ENCODE results near the gene NECTIN3. TPM values are rescaled to one million over a fixed set of nuclear protein-coding genes. Genes with fewer than 3 reads are reported as not detected.

NECTIN3 gene
- total and polyA plus RNA-seq, 4 donors: 9.0 to 31.8 (median 15.3) TPM

DNA sequence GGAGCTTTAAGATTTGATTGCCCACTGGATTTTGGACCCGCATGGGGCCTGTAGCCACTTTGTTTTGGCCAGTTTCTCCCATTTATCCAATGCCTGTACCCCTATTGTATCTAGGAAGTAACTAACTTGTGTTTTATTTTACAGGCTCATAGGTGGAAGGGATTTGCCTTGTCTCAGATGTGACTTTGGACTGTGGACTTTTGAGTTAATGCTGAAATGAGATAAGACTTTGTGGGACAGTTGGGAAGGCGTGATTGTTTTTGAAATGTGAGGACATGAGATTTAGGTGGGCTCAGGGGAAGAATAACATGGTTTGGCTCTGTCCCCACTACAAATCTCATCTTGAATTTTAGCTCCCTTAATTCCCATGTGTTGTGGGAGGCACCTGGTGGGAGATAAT, 30.7 kb upstream of the NECTIN3 start:
- no peak overlapping the region for H3K9ac ChIP-seq (ENCODE audit: low read depth in 1 of 2, low read length in 2 of 2)
- DNase-seq (ENCODE audit: low spot score): no peak
- H3K36me3 ChIP-seq (ENCODE audit: control insufficient read depth in 4 of 4, insufficient read depth in 3 of 4, low read depth in 1 of 4, low read length in 3 of 4): no peaks in the 10 kb centered on the region
- no peaks in the 10 kb centered on the region for H3K9me3 ChIP-seq (ENCODE audit: control insufficient read depth in 4 of 4, low read length in 3 of 4)
- TF ChIP-seq JUND (IDR thresholded peaks at IDR 0.05): peak; percentile 16 to 36
- peak; percentile 75 for TF ChIP-seq SP1 (IDR thresholded peaks at IDR 0.05)
- no peak for TF ChIP-seq FOXA1 (IDR thresholded peaks at IDR 0.05)
- TF ChIP-seq HNF4G (IDR thresholded peaks at IDR 0.05): peak; percentile 72
- peak; percentile 85 to 89 for TF ChIP-seq HNF4A (conservative IDR thresholded peaks at IDR 0.05)
- no peaks in the 10 kb centered on the region for H3K27me3 ChIP-seq (ENCODE audit: control insufficient read depth in 4 of 4, insufficient read depth in 4 of 4, low read length in 3 of 4)
- H3K4me3 ChIP-seq (ENCODE audit: low read depth in 1 of 3, low read length in 3 of 3): no peak overlapping the region
- no peaks in the 10 kb centered on the region for H3K4me1 ChIP-seq (ENCODE audit: control insufficient read depth in 4 of 4, insufficient read depth in 4 of 4, low read length in 3 of 4)
- no peak overlapping the region for H3K27ac ChIP-seq (ENCODE audit: low read depth in 1 of 2, low read length in 2 of 2)
- WGBS: 72% methylated on average over 2 of the region's 2 CpGs

GRCh38 chr3:111045564-111045963, 26.1 kb upstream of the NECTIN3 start:
- H3K4me3 ChIP-seq (ENCODE audit: low read depth in 1 of 3, low read length in 3 of 3): no peak overlapping the region
- DNase-seq (ENCODE audit: low spot score): no peak
- 93% methylated on average over 6 of the region's 6 CpGs for WGBS
- no peaks in the 10 kb centered on the region for H3K36me3 ChIP-seq (ENCODE audit: control insufficient read depth in 4 of 4, insufficient read depth in 3 of 4, low read depth in 1 of 4, low read length in 3 of 4)
- no peaks in the 10 kb centered on the region for H3K9me3 ChIP-seq (ENCODE audit: control insufficient read depth in 4 of 4, low read length in 3 of 4)
- TF ChIP-seq TAF1 (conservative IDR thresholded peaks at IDR 0.05): no peak
- TF ChIP-seq, protein P1, sequence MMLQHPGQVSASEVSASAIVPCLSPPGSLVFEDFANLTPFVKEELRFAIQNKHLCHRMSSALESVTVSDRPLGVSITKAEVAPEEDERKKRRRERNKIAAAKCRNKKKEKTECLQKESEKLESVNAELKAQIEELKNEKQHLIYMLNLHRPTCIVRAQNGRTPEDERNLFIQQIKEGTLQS (IDR thresholded peaks at IDR 0.05): no peak
- H3K27ac ChIP-seq (ENCODE audit: low read depth in 1 of 2, low read length in 2 of 2): no peak overlapping the region
- peaks cover 2 to 16% (median 9%) of the 10 kb centered on the region in 4 donors for H3K4me1 ChIP-seq (ENCODE audit: control insufficient read depth in 4 of 4, insufficient read depth in 4 of 4, low read length in 3 of 4)
- no peak overlapping the region for H3K9ac ChIP-seq (ENCODE audit: low read depth in 1 of 2, low read length in 2 of 2)
- H3K27me3 ChIP-seq (ENCODE audit: control insufficient read depth in 4 of 4, insufficient read depth in 4 of 4, low read length in 3 of 4): no peaks in the 10 kb centered on the region

DNA sequence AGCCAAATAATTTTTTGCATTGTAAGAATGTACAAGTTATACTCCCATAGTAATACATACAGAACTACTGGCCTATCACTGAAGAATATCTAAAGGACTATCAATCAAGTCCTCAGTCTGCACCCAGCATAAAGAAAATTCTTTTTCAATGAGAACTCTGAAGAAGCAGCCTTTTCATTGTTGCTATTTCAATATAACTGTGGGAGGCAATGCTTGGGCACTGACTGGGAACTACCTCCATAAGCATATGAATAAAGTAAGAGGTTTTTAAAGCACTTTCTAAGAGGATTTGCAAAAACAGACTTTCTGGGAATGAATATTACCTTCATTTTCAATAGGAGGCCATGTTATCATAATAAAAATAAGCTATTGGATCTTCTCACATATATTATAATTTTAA, 24.6 kb upstream of the NECTIN3 start:
- Histone ChIP-seq H3K4me1 (ENCODE audit: control insufficient read depth in 4 of 4, insufficient read depth in 4 of 4, low read length in 3 of 4) (peaks cover 2 to 16% (median 9%) of the 10 kb centered on the region in 4 donors), H3K27me3 (ENCODE audit: control insufficient read depth in 4 of 4, insufficient read depth in 4 of 4, low read length in 3 of 4) (no peaks in the 10 kb centered on the region), H3K36me3 (ENCODE audit: control insufficient read depth in 4 of 4, insufficient read depth in 3 of 4, low read depth in 1 of 4, low read length in 3 of 4) (no peaks in the 10 kb centered on the region), H3K27ac (ENCODE audit: low read depth in 1 of 2, low read length in 2 of 2) (no peak overlapping the region), H3K4me3 (ENCODE audit: low read depth in 1 of 3, low read length in 3 of 3) (no peak overlapping the region), H3K9me3 (ENCODE audit: control insufficient read depth in 4 of 4, low read length in 3 of 4) (no peaks in the 10 kb centered on the region), H3K9ac (ENCODE audit: low read depth in 1 of 2, low read length in 2 of 2) (no peak overlapping the region)
- TF ChIP-seq RXRA (IDR thresholded peaks at IDR 0.05): no peak
- TF ChIP-seq YY1 (IDR thresholded peaks at IDR 0.05): no peak
- TF ChIP-seq FOXA1 (IDR thresholded peaks at IDR 0.05): no peak
- TF ChIP-seq CTCF (IDR thresholded peaks at IDR 0.05; ENCODE audit: low read depth, low read length, missing input control): no peak
- TF ChIP-seq SP1 (IDR thresholded peaks at IDR 0.05): no peak
- no peak for TF ChIP-seq HNF4A (conservative IDR thresholded peaks at IDR 0.05)
- TF ChIP-seq, protein P2, sequence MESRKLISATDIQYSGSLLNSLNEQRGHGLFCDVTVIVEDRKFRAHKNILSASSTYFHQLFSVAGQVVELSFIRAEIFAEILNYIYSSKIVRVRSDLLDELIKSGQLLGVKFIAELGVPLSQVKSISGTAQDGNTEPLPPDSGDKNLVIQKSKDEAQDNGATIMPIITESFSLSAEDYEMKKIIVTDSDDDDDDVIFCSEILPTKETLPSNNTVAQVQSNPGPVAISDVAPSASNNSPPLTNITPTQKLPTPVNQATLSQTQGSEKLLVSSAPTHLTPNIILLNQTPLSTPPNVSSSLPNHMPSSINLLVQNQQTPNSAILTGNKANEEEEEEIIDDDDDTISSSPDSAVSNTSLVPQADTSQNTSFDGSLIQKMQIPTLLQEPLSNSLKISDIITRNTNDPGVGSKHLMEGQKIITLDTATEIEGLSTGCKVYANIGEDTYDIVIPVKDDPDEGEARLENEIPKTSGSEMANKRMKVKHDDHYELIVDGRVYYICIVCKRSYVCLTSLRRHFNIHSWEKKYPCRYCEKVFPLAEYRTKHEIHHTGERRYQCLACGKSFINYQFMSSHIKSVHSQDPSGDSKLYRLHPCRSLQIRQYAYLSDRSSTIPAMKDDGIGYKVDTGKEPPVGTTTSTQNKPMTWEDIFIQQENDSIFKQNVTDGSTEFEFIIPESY (IDR thresholded peaks at IDR 0.05): no peak
- TF ChIP-seq, protein P1 (IDR thresholded peaks at IDR 0.05): no peak
- no peak for TF ChIP-seq RAD21 (IDR thresholded peaks at IDR 0.05)
- no peak for TF ChIP-seq HNF4G (IDR thresholded peaks at IDR 0.05)
- TF ChIP-seq NR2F2 (IDR thresholded peaks at IDR 0.05): no peak
- TF ChIP-seq TAF1 (conservative IDR thresholded peaks at IDR 0.05): no peak
- no peak for TF ChIP-seq GABPA (IDR thresholded peaks at IDR 0.05 in 1 of 2, conservative IDR thresholded peaks at IDR 0.05 in 1 of 2)
- no peak for TF ChIP-seq EGR1 (IDR thresholded peaks at IDR 0.05; ENCODE audit: low read depth in 2 of 2)
- TF ChIP-seq REST (IDR thresholded peaks at IDR 0.05): no peak
- no peak for TF ChIP-seq FOXA2 (IDR thresholded peaks at IDR 0.05)
- no peak for DNase-seq (ENCODE audit: low spot score)

All from liver (tissue), 9 donors.